Measurements from ENCODE around the gene CDKAL1. TPM values are rescaled to one million over a fixed set of nuclear protein-coding genes. Genes with fewer than 3 reads are reported as not detected.
A peak's percentile ranks its signal among the peaks of the same experiment; 100 is the strongest.

Gene CDKAL1
- total and polyA plus RNA-seq, 9 of the 15 experiments (the other 6 are each of a cell fraction or from before 2014, with no cell fraction given), result 11.2 to 36.3 (median 20.1) TPM

DNA sequence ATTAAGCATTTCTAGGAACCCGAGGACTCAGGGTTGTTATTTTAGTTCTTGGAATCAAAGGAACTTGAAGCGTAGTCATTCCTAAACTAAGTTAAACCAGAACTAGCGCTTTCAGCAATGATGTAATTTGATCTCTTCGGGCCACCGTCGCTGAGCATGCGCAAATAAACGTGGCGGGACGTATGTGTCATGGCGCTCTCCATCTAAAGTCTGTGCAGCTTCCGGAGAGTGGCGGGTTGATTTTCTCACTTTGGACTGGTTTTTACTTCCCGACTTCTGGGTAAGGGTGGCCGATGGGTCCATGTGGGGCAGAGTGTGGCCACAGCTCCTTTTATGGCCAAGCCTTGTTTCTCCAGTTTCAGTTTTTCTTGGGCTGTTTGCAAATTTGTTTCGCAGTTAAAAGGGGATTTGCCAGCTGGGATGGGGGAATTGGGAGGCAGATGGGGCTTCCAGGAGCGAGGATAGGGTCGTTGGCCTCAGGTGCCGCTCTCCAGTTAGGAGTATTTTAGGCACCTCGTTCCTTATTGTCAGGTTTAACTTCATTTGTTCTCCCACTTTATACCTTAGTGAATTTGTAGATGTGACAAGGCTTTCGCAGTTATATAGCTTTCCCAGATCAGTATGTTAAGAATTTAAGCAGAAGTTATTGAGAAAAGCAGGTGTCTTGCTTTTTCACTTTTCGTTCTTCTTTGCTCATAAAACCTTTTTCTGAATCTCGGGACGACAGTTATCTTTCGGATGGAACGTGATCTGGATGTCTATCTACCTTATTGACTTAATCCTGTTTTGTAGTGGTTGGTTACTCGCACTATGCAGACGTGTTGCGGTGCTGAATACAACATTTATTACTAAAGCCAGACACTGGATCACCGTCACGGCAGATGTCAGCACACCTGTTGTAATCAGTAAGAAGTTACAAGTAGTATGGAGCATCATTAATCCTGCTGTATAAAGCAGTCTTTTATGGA lies at the start of gene CDKAL1 (continued):
- no peak; the same call in 1 of the 2 replicates for TF ChIP-seq SP1 (CRISPR knock-in tag; IDR thresholded peaks at IDR 0.05)
- peak; percentile 95 for TF ChIP-seq SMAD4 (CRISPR knock-in tag; conservative IDR thresholded peaks at IDR 0.05)
- TF ChIP-seq, protein P1, sequence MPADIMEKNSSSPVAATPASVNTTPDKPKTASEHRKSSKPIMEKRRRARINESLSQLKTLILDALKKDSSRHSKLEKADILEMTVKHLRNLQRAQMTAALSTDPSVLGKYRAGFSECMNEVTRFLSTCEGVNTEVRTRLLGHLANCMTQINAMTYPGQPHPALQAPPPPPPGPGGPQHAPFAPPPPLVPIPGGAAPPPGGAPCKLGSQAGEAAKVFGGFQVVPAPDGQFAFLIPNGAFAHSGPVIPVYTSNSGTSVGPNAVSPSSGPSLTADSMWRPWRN (IDR thresholded peaks at IDR 0.05; ENCODE audit: low read depth), result peak; percentile 24; the same call in 1 of the 2 replicates
- no peak for TF ChIP-seq WHSC1 (IDR thresholded peaks at IDR 0.05; ENCODE audit: low read length)
- TF ChIP-seq, protein P2, sequence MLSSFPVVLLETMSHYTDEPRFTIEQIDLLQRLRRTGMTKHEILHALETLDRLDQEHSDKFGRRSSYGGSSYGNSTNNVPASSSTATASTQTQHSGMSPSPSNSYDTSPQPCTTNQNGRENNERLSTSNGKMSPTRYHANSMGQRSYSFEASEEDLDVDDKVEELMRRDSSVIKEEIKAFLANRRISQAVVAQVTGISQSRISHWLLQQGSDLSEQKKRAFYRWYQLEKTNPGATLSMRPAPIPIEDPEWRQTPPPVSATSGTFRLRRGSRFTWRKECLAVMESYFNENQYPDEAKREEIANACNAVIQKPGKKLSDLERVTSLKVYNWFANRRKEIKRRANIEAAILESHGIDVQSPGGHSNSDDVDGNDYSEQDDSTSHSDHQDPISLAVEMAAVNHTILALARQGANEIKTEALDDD (IDR thresholded peaks at IDR 0.05), result peak; percentile 99; the same call in 1 of the 2 replicates
- TF ChIP-seq CREM (IDR thresholded peaks at IDR 0.05; ENCODE audit: low read depth), result peak; percentile 90
- TF ChIP-seq, protein P3, sequence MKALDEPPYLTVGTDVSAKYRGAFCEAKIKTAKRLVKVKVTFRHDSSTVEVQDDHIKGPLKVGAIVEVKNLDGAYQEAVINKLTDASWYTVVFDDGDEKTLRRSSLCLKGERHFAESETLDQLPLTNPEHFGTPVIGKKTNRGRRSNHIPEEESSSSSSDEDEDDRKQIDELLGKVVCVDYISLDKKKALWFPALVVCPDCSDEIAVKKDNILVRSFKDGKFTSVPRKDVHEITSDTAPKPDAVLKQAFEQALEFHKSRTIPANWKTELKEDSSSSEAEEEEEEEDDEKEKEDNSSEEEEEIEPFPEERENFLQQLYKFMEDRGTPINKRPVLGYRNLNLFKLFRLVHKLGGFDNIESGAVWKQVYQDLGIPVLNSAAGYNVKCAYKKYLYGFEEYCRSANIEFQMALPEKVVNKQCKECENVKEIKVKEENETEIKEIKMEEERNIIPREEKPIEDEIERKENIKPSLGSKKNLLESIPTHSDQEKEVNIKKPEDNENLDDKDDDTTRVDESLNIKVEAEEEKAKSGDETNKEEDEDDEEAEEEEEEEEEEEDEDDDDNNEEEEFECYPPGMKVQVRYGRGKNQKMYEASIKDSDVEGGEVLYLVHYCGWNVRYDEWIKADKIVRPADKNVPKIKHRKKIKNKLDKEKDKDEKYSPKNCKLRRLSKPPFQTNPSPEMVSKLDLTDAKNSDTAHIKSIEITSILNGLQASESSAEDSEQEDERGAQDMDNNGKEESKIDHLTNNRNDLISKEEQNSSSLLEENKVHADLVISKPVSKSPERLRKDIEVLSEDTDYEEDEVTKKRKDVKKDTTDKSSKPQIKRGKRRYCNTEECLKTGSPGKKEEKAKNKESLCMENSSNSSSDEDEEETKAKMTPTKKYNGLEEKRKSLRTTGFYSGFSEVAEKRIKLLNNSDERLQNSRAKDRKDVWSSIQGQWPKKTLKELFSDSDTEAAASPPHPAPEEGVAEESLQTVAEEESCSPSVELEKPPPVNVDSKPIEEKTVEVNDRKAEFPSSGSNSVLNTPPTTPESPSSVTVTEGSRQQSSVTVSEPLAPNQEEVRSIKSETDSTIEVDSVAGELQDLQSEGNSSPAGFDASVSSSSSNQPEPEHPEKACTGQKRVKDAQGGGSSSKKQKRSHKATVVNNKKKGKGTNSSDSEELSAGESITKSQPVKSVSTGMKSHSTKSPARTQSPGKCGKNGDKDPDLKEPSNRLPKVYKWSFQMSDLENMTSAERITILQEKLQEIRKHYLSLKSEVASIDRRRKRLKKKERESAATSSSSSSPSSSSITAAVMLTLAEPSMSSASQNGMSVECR (CRISPR knock-in tag; IDR thresholded peaks at IDR 0.05), result no peak
- TF ChIP-seq BRF1 (IDR thresholded peaks at IDR 0.05; ENCODE audit: borderline replicate concordance, extremely low read depth, insufficient read length), result no peak
- no peak for TF ChIP-seq CBFB (CRISPR knock-in tag; IDR thresholded peaks at IDR 0.05)
- no peak for TF ChIP-seq SLC30A9 (CRISPR knock-in tag; IDR thresholded peaks at IDR 0.05)
- TF ChIP-seq, protein P4, sequence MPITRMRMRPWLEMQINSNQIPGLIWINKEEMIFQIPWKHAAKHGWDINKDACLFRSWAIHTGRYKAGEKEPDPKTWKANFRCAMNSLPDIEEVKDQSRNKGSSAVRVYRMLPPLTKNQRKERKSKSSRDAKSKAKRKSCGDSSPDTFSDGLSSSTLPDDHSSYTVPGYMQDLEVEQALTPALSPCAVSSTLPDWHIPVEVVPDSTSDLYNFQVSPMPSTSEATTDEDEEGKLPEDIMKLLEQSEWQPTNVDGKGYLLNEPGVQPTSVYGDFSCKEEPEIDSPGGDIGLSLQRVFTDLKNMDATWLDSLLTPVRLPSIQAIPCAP (CRISPR knock-in tag; IDR thresholded peaks at IDR 0.05; ENCODE audit: borderline replicate concordance), result no peak
- TF ChIP-seq EGR1 (conservative IDR thresholded peaks at IDR 0.05), result no peak
- TF ChIP-seq NR2C1 (IDR thresholded peaks at IDR 0.05), result no peak
- 0 out of 2 replicates have a peak, but pooled peaks have one; percentile 35 for TF ChIP-seq NR2C1 (tag; IDR thresholded peaks at IDR 0.05)
- TF ChIP-seq ZC3H8 (IDR thresholded peaks at IDR 0.05), result no peak
- TF ChIP-seq, protein P5, sequence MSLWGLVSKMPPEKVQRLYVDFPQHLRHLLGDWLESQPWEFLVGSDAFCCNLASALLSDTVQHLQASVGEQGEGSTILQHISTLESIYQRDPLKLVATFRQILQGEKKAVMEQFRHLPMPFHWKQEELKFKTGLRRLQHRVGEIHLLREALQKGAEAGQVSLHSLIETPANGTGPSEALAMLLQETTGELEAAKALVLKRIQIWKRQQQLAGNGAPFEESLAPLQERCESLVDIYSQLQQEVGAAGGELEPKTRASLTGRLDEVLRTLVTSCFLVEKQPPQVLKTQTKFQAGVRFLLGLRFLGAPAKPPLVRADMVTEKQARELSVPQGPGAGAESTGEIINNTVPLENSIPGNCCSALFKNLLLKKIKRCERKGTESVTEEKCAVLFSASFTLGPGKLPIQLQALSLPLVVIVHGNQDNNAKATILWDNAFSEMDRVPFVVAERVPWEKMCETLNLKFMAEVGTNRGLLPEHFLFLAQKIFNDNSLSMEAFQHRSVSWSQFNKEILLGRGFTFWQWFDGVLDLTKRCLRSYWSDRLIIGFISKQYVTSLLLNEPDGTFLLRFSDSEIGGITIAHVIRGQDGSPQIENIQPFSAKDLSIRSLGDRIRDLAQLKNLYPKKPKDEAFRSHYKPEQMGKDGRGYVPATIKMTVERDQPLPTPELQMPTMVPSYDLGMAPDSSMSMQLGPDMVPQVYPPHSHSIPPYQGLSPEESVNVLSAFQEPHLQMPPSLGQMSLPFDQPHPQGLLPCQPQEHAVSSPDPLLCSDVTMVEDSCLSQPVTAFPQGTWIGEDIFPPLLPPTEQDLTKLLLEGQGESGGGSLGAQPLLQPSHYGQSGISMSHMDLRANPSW (CRISPR knock-in tag; IDR thresholded peaks at IDR 0.05), result no peak
- TF ChIP-seq ZNF324 (CRISPR knock-in tag; IDR thresholded peaks at IDR 0.05), result no peak
- no peak for TF ChIP-seq MYNN (IDR thresholded peaks at IDR 0.05)
- no peak for TF ChIP-seq MYNN (CRISPR knock-in tag; IDR thresholded peaks at IDR 0.05)

Data from K562 (cell line).